Inflammatory macrophage treated with lipopolysaccharide for 1 hour (primary cell): ENCODE data around the gene SLC4A2.

Experiments
- DNase-seq, 2 donors: peaks; one replicate each; pipeline ENCODE4 v3.0.0-alpha.2; 2020 to 2022

The SLC4A2 gene

GRCh38 chr7:151064454-151064853, 5.1 kb downstream of the SLC4A2 start:
- no peak for DNase-seq

- DNase-seq, result no peak
Measured at GRCh38 chr7:151064993-151065392, 5.6 kb downstream of the SLC4A2 start.

DNA sequence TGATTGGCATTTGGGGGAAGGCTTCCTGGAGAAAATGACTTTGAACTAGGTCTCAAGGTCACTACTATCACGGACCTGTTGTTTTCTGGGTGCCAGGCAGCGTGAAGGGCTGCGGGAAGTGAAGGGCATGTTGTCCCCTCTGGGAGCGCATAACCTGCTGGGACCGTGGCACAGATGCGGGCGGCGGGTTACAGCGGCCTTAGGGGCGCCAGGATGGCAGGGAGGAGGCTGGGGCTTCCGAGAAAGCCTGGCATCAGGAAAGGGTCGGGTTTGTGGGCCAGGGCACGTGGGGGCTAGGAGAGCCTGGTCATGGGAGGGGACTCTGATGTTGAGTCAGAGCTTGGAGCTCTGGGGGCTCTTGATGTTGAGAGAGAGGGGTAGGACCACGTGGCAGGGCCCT, 6.1 kb downstream of the SLC4A2 start:
- DNase-seq, result no peak

- DNase-seq, result no peak
Measured at GRCh38 chr7:151066273-151066974, 7.0 kb downstream of the SLC4A2 start.

DNA sequence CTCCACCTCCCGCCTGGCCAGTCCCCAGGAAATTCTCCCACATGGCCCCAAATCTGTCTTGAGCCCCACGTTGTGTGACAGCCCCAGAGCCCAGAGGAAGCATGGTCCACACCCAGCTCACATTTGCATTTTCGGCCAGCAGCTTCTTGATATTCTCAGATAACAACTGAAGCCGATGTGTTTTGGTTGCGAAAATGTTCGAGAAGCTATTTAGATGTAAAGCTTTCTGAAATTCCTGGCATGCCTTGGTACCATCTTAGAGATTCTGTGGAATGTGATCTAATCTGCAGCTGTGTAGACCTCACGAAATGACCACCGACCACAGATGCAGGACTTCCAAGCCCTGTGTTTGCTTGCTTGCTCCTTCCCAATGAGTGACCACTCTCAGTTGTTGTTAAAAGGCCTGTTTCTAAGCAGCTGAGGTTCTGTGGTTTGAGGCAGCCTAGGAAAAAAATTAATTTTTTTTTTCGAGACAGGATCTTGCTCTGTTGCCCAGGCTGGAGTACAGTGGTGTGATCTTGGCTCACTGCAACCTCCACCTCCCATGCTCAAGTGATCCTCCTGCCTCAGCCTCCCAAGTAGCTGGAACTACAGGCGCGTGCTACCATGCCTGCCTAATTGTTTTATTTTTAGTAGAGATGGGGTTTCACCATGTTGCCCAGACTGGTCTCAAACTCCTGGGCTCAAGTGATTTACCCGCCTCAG, 8.8 kb downstream of the SLC4A2 start:
- no peak for DNase-seq

DNA sequence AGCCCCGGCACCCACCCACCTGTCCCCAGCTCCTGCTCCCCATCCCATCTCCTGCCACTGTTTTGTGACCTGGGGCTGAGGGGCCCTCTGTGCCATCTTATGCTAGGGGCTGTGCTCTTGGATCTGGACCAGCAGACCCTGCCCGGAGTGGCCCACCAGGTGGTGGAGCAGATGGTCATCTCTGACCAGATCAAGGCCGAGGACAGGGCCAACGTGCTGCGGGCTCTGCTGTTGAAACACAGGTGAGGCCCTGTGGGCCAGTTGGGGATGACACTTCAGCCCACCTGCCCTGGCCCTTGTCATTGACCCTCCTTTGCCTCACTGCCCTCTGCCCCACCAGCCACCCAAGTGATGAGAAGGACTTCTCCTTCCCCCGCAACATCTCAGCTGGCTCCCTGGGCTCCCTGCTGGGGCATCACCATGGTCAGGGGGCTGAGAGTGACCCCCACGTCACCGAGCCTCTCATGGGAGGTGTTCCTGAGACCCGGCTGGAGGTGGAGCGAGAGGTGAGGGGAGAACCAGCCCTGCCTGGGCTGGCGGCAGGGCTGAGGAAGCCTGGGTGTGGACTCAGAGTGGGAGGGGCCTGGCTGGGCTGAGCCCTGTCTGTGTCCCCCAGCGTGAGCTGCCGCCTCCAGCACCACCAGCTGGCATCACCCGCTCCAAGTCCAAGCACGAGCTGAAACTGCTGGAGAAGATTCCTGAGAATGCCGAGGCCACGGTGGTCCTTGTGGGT, 10.6 kb downstream of the SLC4A2 start:
- no peak for DNase-seq

- no peak for DNase-seq
Measured at GRCh38 chr7:151070574-151070960, 11.2 kb downstream of the SLC4A2 start.

DNA sequence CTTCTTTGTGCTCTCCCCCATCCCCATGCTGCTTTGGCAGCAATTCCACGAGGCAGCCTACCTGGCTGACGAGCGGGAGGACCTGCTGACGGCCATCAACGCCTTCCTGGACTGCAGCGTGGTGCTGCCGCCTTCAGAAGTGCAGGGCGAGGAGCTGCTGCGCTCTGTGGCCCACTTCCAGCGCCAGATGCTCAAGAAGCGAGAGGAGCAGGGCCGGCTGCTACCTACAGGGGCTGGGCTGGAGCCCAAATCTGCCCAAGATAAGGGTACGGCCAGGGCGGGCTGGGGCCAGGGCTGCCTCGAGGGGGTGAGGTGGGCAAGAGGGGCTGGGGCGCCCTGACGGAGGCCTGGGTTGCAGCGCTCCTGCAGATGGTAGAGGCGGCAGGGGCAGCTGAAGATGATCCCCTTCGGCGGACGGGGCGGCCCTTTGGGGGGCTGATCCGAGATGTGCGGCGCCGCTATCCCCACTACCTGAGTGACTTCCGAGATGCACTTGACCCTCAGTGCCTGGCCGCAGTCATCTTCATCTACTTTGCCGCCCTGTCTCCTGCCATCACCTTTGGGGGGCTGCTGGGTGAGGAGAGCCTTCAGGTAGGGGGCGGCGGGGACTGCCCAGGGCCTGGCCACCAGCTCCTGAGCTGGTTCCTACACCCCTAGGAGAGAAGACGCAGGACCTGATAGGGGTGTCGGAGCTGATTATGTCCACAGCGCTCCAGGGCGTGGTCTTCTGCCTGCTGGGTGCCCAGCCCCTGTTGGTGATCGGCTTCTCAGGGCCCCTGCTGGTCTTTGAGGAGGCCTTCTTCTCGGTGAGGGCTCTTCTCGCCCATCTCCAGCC, 11.9 kb downstream of the SLC4A2 start:
- no peak for DNase-seq

DNA sequence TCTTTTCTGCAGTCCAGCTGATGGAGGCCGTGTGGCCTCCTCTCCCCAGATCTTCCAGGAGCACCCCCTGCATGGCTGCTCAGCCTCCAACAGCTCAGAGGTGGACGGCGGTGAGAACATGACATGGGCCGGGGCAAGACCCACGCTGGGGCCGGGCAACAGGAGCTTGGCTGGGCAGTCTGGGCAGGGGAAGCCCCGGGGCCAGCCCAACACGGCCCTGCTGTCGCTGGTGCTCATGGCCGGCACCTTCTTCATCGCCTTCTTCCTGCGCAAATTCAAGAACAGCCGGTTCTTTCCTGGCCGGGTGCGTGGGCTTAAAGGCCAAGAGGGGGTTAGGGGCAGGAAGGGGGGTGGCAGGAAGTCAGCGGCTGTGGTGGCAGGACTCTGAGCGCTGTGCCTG, 14.6 kb downstream of the SLC4A2 start:
- DNase-seq, result no peak

DNA sequence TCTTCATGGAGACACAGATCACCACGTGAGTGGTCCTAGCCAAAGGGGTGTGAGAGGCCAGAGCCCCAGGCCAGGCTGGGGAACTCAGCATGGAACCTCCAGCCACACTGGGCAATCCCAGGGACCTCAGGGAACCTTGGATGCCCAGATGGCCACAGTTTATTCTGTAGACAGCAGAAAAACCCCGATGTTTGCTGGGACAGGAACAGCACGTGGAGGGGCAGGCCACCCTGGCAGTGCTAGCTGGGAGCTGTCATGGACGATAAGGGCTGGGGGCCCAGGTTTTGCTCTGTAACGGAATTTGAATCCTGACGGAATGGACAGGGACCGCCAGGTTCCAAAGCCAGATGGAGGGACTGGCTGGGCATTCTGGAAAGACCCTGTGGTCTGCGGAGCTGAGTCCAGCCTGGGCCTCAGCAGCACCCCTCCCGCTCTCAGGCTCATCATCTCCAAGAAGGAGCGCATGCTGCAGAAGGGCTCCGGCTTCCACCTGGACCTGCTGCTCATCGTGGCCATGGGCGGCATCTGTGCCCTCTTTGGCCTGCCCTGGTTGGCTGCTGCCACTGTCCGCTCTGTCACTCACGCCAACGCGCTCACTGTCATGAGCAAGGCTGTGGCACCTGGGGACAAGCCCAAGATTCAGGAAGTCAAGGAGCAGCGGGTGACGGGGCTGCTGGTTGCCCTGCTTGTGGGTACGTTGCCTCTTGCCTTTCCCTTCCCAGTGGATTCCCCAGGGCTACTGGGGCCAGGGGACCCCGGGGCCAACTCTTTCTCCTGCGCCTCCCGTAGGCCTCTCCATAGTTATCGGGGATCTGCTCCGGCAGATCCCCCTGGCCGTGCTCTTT, 15.7 kb downstream of the SLC4A2 start:
- no peak for DNase-seq

GRCh38 chr7:151075662-151075971, 16.2 kb downstream of the SLC4A2 start:
- DNase-seq, result no peak

DNA sequence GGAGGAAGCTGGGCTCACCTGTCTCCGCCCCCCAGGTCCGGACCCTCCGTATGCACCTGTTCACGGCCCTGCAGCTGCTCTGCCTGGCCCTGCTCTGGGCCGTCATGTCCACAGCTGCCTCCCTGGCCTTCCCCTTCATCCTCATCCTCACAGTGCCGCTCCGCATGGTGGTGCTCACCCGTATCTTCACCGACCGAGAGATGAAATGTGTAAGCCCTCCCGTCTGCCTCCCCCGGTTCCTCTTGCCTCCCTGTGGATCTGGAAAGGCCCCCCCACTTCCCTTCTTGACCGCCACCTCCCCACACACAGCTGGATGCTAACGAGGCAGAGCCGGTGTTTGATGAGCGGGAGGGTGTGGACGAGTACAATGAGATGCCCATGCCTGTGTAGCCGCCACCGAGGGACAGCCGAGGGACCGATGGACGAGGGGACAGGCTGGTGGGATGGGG, 16.6 kb downstream of the SLC4A2 start:
- no peak for DNase-seq

DNA sequence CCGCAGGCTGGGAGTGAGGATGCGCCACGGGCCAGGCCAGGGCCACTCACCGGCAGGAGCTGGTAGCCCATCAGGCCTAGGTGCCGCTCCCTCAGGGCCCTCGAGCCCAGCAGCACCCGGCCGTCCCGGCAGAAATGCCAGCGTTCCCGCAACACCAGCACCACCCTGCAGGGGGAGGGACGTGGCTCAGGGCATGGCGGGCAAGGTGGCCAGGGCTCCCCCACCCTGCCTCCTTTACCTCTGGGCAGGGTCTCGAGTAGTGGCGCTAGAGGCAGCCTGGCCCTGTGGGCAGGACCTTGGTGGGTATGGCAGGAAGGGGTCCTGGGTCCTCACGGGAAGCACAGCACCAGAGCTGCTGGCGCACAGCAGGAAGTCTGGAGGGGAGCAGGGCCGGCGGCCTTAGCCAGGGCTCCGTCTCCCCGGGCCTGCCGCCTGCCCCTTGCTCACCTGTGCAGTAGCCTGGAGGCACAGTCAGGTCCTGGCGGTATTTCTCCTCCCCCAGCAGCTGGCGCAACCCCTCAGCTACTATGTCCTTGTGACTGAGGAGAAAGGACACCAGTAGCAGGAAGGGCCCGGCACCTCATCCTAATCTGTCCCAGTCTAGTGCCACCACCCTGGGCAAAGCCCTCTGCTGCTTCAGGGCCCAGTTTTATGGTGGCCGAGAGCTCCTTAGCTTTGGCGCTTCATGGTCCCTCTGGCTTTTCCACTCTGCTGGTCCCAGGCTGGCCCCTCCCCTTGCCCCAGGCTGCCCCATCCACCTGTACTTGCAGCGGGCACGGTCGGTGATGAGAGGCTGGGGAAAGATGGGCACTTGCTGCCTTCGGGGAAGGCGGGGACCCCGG, 17.7 kb downstream of the SLC4A2 start:
- no peak for DNase-seq

- no peak for DNase-seq
Measured at GRCh38 chr7:151077705-151078232, 18.4 kb downstream of the SLC4A2 start.

GRCh38 chr7:151078233-151079040, 19.0 kb downstream of the SLC4A2 start:
- no peak for DNase-seq

- no peak for DNase-seq
Measured at GRCh38 chr7:151079199-151079910, 20.0 kb downstream of the SLC4A2 start.

GRCh38 chr7:151080067-151080521, 20.7 kb downstream of the SLC4A2 start:
- no peak for DNase-seq

GRCh38 chr7:151080522-151081169, 21.3 kb downstream of the SLC4A2 start, which contains the start of gene FASTK:
FASTK (minus strand) TSS chr7:151080809; CDS start chr7:151080766, 43 bp downstream.
- peak; percentile 85 to 88 for DNase-seq
